ENCODE data around the gene DNAJC16.

The DNAJC16 gene

GRCh38 chr1:15500184-15501178, 26.2 kb upstream of the DNAJC16 start:
- Histone ChIP-seq H3K27ac (replicated peaks) (no peak overlapping the region), H3K27me3 (ENCODE audit: insufficient read depth, poor library complexity, severe bottlenecking) (no peaks in the 10 kb centered on the region), H3K4me3 (replicated peaks; ENCODE audit: insufficient read depth, low read length) (no peak overlapping the region)
- DNase-seq (ENCODE audit: low read depth in 1 of 2, low spot score in 1 of 2) = no peak
- TF ChIP-seq CTCF (IDR thresholded peaks at IDR 0.05; ENCODE audit: insufficient read depth, low read length) (no peak), GABPA (IDR thresholded peaks at IDR 0.05; ENCODE audit: low read depth) (no peak), POLR2AphosphoS5 (IDR thresholded peaks at IDR 0.05; ENCODE audit: low read depth) (no peak), REST (IDR thresholded peaks at IDR 0.05; ENCODE audit: insufficient replicate concordance, low read depth) (no peak), SPI1 (IDR thresholded peaks at IDR 0.05; ENCODE audit: borderline replicate concordance, low read depth) (no peak)

GRCh38 chr1:15501208-15502032, 25.2 kb upstream of the DNAJC16 start:
- TF ChIP-seq REST (IDR thresholded peaks at IDR 0.05; ENCODE audit: insufficient replicate concordance, low read depth) (no peak), CTCF (IDR thresholded peaks at IDR 0.05; ENCODE audit: insufficient read depth, low read length) (peak; percentile 75), GABPA (IDR thresholded peaks at IDR 0.05; ENCODE audit: low read depth) (no peak), POLR2AphosphoS5 (IDR thresholded peaks at IDR 0.05; ENCODE audit: low read depth) (no peak), SPI1 (IDR thresholded peaks at IDR 0.05; ENCODE audit: borderline replicate concordance, low read depth) (no peak)
- no peak overlapping the region for H3K4me3 ChIP-seq (replicated peaks; ENCODE audit: insufficient read depth, low read length)
- no peaks in the 10 kb centered on the region for H3K27me3 ChIP-seq (ENCODE audit: insufficient read depth, poor library complexity, severe bottlenecking)
- no peak overlapping the region for H3K27ac ChIP-seq (replicated peaks)
- peak in 1 of 2 experiments; percentile 69 for DNase-seq (ENCODE audit: low read depth in 1 of 2, low spot score in 1 of 2)

- H3K27ac ChIP-seq (replicated peaks) = no peak overlapping the region
- H3K4me3 ChIP-seq (replicated peaks; ENCODE audit: insufficient read depth, low read length) = no peak overlapping the region
- DNase-seq (ENCODE audit: low read depth in 1 of 2, low spot score in 1 of 2) = no peak
- TF ChIP-seq GABPA (IDR thresholded peaks at IDR 0.05; ENCODE audit: low read depth) (no peak), REST (IDR thresholded peaks at IDR 0.05; ENCODE audit: insufficient replicate concordance, low read depth) (no peak), POLR2AphosphoS5 (IDR thresholded peaks at IDR 0.05; ENCODE audit: low read depth) (no peak), SPI1 (IDR thresholded peaks at IDR 0.05; ENCODE audit: borderline replicate concordance, low read depth) (no peak), CTCF (IDR thresholded peaks at IDR 0.05; ENCODE audit: insufficient read depth, low read length) (no peak)
- no peaks in the 10 kb centered on the region for H3K27me3 ChIP-seq (ENCODE audit: insufficient read depth, poor library complexity, severe bottlenecking)
Observed at GRCh38 chr1:15504436-15504835, 22.2 kb upstream of the DNAJC16 start.

Measured in HL-60 (cell line).